Cardiac muscle cell (in vitro differentiated cells and primary cell): ENCODE measurements around the gene POSTN. TPM values are rescaled to one million over a fixed set of nuclear protein-coding genes. Genes with fewer than 3 reads are reported as not detected.

Experiments used
- DNase-seq, 2 donors: peaks; one replicate each; pipeline versions ENCODE4 v3.0.0 to v3.0.0-alpha.2; 2010 to 2017; ENCODE audit warnings: low read depth in 1 of 2, low spot score in 1 of 2
- H3K27ac ChIP-seq: fragments of 200-600 bp; sonication (generic); 2 replicates; pipeline ENCODE4 v1.5.1; 2016
- H3K27me3 ChIP-seq: fragments of 200-600 bp; sonication (generic); 2 replicates; pipeline ENCODE4 v1.6.0; 2016; ENCODE audit warnings: control low read depth
- H3K36me3 ChIP-seq: fragments of 200-600 bp; sonication (generic); 2 replicates; pipeline ENCODE4 v1.5.1; 2016; ENCODE audit warnings: control low read depth
- H3K4me1 ChIP-seq: fragments of 200-600 bp; sonication (generic); 2 replicates; pipeline ENCODE4 v1.8.1; 2017; ENCODE audit warnings: low read depth, mild to moderate bottlenecking, mixed run types
- H3K4me3 ChIP-seq: fragments of 200-600 bp; sonication (generic); 2 replicates; pipeline ENCODE4 v1.5.1; 2016; ENCODE audit warnings: mild to moderate bottlenecking
- H3K9me3 ChIP-seq: fragments of 200-600 bp; sonication (generic); 2 replicates; pipeline ENCODE4 v1.5.1; 2017; ENCODE audit warnings: low read depth, mild to moderate bottlenecking, control low read depth
- CTCF ChIP-seq: IDR thresholded peaks from 2 replicates; pipeline ENCODE4 v1.5.1; 2012; ENCODE audit warnings: low read depth, mild to moderate bottlenecking, low read length
- polyA plus RNA-seq: library from polyadenylated mRNA; unstranded; fragments of >200 nt; fragmentation: Nextera tagmentation; extraction: Ambion mirVana; gene quantifications from 2 replicates; pipeline ENCODE4 v1.2.1, GENCODE V29; 2016
- total RNA-seq: library from RNA; depleted of rRNA; stranded (reverse); fragments of >200 nt; gene quantifications from 2 replicates; pipeline ENCODE4 v1.2.3, GENCODE V29; 2016

Gene POSTN
- 5.1 and 8.4 TPM in 2 replicates for total RNA-seq
- 4.0 and 5.0 TPM in 2 replicates for polyA plus RNA-seq

- TF ChIP-seq CTCF: no peak
- Histone ChIP-seq H3K27me3 (no peaks in the 10 kb centered on the region), H3K4me1 (no peaks in the 10 kb centered on the region), H3K9me3 (no peaks in the 10 kb centered on the region), H3K27ac (no peak within 1 kb of the TSS), H3K36me3 (no peaks in the 10 kb centered on the region), H3K4me3 (no peak within 1 kb of the TSS)
- peak; percentile 9 to 82 for DNase-seq
These were observed at the start of gene POSTN for GRCh38 chr13:37598597-37598996. TSS of gene POSTN (minus strand) at chr13:37598768. CDS start at chr13:37598726, 42 bp downstream.

- no peak for TF ChIP-seq CTCF
- Histone ChIP-seq H3K27me3 (no peaks in the 10 kb centered on the region), H3K9me3 (no peaks in the 10 kb centered on the region), H3K4me1 (peaks cover 29% of the 10 kb centered on the region), H3K27ac (peak overlapping the region; percentile 63), H3K36me3 (no peaks in the 10 kb centered on the region), H3K4me3 (no peak overlapping the region)
- DNase-seq: peak; percentile 26 to 28
These were observed 48.6 kb upstream of the POSTN start for GRCh38 chr13:37647031-37647650.

- DNase-seq: peak in 1 of 2 donors; percentile 57
- no peaks in the 10 kb centered on the region for H3K27me3 ChIP-seq
- H3K4me1 ChIP-seq: peaks cover 29% of the 10 kb centered on the region
- no peak overlapping the region for H3K4me3 ChIP-seq
- peak overlapping the region; percentile 80 for H3K27ac ChIP-seq
- H3K36me3 ChIP-seq: no peaks in the 10 kb centered on the region
- H3K9me3 ChIP-seq: no peaks in the 10 kb centered on the region
- TF ChIP-seq CTCF: no peak
These were observed 48.0 kb upstream of the POSTN start for GRCh38 chr13:37646531-37646930.

GRCh38 chr13:37645181-37645740 is 46.7 kb upstream of the POSTN start:
- Histone ChIP-seq H3K27ac (peak overlapping the region; percentile 80), H3K36me3 (no peaks in the 10 kb centered on the region), H3K27me3 (no peaks in the 10 kb centered on the region), H3K4me3 (no peak overlapping the region), H3K9me3 (no peaks in the 10 kb centered on the region), H3K4me1 (peaks cover 29% of the 10 kb centered on the region)
- TF ChIP-seq CTCF: no peak
- peak in 1 of 2 donors; percentile 55 for DNase-seq

GRCh38 chr13:37641391-37641790 is 42.8 kb upstream of the POSTN start:
- TF ChIP-seq CTCF: no peak
- Histone ChIP-seq H3K4me3 (no peak overlapping the region), H3K9me3 (no peaks in the 10 kb centered on the region), H3K4me1 (peaks cover 16% of the 10 kb centered on the region), H3K27ac (no peak overlapping the region), H3K36me3 (no peaks in the 10 kb centered on the region), H3K27me3 (no peaks in the 10 kb centered on the region)
- no peak for DNase-seq
